HG03039 (cell line): ENCODE data around the gene RAP1A.
"Not testable (repeated sequence)": the region's sequence is repeated elsewhere in the genome, so short reads cannot be mapped to it uniquely, and the experiment has no call there.

ENCODE experiments used
- ATAC-seq: cut with Tn5 transposase; IDR thresholded peaks from one replicate; pipeline ENCODE4 v1.9.1; 2021; ENCODE audit warnings: mild to moderate bottlenecking, moderate library complexity; ENCODE audit not compliant: unreplicated experiment

RAP1A gene

DNA sequence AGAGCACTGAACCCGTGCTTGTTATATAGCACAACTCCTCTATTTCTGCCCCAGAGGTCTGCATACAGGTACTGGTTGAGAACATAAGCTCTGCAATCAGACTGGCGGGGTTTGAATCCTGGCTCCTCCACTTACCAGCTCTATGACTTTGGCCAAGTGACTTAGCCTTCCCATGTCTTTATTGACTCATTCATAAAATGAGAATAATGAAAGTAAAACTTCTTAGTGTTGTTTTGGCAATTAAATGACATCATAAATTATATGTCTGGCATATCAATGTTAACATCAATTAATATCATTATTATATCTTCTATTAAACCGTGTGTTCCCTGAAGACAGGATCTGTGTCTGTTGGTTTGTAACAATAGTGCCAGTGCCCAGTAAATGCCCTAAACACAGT is 115.3 kb downstream of the RAP1A start:
- no peak for ATAC-seq

DNA sequence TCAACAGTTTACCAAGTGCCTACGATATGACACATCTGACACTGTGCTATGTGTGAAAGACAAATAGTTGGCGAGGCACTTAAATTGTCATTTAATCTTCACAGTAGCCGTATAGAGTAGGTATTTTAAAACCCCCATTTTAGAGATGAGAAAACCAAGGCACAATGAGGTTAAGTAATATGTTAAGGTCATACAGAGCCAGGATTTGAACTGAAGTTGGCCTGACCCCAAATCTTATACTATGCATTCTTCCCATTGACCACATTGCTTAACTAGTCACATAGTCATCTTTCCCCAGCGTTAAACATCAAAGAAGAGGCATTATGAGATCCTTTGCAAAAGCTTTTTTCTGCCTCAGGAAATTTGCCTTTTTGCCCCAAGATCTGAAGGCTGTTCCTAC is 115.7 kb downstream of the RAP1A start:
- ATAC-seq: no peak

DNA sequence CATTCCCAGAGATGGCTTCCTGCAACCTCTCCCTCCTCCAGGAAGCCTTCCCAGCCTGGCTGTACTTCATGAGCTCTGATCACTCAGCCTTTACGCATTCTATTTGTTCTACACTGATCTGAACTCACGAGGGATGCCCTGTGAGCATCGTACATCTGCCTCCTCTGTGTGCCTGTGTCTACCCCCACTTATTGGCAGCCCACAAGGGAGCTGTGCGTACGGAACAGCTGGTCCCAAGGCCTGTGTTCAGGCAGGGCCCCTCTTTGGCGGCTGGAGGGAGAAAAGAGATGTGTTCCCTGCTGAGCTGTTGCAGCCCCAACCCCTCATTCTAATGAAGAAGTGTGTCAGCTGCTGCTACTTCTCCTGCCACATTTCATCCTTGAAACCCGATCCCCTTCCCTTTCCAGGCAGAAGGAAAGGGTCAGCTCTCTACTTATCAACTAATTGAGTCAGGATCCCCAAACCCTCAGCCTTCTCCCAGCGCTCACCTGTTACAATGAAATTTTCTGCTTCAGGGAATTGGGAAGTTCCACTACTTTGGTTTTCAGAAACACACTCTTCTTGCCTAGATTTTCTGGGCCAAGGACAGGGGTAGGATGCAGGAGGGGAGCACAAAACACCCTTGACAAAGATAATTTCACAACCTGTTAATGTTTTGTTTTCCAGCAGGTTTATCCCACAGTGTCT is 116.4 kb downstream of the RAP1A start:
- ATAC-seq: no peak

DNA sequence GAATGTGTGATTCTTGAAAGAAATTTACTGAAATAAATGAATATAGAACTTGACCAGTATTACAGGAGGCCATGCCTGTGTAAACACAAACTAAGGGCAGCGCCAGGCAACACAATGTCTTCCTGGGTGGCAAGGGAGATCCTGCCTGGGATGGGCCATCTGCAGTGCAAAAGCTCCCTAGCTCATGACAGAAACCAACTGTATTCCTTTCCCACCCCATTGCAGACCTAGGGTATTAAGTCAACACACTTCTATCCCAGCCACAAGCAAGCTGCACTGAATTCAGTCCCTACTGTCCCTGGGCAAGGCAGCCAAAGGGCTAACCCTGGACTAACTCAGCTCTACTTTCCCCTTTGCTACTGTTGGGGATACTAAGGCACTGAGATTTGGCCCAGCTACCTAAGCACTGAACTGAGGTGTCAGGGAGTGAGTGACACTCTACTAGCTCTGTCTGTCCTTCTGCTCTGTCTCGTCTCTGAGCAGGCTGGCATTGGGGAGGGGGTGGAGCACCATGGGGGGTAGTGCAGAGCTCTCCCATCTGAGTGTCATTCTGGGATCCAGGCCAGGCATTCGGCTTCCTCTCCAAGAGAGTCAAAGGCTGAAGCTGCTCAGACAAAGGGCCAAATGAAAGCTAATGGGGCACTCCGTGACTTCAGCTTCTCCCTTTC is 117.1 kb downstream of the RAP1A start:
- ATAC-seq: no peak

DNA sequence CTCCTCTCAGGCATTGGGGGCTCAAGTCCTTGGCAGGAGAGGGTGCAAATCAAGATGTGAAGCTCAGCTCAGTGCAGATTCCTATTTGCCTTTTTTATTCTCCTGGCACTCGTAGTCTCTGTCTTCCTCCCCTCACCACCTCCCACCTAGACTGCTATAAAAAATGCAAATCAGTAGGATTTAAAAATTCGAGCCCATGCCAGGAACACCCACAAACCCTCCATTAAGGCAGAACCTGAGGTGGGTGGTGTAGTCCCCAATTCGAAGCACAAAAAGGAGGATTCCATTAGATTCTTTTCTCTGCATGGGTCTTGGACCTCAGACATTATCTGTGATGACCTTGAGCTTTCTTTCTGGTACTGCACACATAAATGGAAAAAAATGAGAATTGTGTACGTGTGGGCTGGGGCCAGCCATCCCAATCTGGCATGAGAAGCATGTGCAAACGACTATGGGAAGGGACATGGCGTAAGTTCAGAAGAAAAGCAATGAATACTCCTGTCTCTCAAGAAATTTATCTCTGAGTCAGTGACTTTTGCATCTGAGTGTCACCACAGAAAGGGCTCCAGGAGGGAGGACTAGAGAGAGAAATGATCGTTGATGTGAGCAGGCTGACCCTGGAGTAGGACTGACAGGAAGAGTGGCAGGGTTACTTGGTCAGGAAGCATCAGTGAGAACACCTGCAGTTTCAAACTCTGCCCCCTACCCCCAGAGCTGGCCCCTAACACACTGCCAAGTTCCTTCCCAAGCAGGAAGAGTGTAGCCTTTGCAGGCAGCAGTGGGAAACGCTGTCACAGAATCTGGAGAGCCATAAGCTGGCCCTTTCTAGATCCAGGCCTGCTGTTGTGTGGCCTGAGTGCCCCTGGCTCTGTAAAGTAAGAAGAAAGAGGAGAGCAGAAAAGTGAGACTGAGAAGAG is 117.9 kb downstream of the RAP1A start:
- no peak for ATAC-seq

GRCh38 chr1:111738133-111738435 is 118.5 kb downstream of the RAP1A start:
- no peak for ATAC-seq

DNA sequence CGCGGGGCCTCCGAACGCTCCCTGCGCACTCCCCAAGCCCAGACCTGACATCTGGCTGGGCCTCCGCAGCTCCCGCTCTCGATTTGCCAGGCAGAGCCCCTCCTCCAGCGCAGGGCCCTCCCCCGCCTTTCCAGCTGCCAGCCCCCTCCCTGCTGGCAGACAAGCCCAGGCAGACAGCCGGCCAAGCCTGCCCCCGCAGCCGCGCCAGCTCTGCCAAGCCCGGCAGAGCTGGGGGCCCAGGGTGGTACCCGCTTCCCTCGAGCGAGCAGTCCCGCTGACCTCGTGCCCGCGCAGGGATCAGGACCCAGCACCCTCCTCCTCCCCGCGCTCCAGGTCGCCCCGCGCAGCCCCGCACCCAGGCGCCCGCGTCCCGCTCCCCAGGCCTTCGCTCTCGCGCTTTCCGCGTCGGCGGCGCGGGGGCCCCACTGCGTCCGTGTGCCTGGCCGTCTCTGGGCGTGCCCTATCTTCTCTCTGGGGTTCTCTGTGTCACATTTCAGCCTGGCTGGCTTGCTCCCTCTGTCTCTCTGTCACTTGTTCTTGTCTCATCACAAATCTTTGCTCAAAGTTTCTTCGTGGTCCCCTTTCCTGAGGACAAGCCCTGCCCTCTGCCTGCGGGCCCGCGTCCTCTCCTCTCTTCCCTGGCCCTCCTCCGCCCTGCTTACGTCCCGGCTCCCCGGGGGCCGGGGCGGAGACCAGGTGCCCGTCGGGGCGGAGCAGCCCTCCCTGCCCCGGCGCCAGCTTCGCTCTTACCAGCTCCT is 119.0 kb downstream of the RAP1A start:
- peak; percentile 32 for ATAC-seq

DNA sequence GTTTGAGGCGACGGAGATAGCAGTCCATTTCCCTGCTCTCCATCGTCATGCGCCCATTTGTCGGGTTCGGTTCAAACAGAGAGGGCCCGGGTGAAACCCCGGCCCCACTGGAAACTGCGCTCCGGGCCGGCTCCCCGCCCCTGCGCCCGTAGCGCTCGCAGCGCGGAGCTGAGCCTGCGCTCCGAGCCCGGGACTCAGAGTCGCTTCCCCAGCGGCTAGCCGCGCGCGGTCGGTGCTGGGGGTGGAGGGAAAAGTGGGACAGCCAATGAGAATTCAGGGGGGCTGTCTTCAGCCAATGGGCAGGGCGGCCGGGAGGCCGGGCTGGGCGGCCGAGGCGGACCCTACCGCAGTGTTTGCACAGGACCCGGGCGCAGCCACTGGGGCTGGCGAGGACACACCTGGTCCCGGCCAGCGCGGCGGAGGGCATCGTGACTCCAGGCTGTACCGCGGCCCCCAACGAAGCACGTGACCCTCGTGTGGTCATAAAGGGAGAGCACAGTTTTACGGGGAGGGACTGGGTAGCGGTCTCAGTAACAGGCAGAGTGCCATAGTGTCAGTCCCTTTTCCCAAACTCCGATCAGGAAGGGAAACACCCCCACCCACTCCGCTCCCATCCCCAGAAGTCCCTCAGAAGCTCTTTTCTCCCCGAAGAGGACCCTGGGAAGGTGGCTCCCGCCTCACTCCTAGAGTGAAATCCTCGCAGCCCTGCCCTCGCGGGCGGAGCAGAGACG is 119.8 kb downstream of the RAP1A start, which contains the start of gene INKA2:
INKA2 (minus strand) TSS at position 202 of the 731 bp plus-strand sequence; CDS start at position 49, 153 bp downstream.
- peak; percentile 81 for ATAC-seq

DNA sequence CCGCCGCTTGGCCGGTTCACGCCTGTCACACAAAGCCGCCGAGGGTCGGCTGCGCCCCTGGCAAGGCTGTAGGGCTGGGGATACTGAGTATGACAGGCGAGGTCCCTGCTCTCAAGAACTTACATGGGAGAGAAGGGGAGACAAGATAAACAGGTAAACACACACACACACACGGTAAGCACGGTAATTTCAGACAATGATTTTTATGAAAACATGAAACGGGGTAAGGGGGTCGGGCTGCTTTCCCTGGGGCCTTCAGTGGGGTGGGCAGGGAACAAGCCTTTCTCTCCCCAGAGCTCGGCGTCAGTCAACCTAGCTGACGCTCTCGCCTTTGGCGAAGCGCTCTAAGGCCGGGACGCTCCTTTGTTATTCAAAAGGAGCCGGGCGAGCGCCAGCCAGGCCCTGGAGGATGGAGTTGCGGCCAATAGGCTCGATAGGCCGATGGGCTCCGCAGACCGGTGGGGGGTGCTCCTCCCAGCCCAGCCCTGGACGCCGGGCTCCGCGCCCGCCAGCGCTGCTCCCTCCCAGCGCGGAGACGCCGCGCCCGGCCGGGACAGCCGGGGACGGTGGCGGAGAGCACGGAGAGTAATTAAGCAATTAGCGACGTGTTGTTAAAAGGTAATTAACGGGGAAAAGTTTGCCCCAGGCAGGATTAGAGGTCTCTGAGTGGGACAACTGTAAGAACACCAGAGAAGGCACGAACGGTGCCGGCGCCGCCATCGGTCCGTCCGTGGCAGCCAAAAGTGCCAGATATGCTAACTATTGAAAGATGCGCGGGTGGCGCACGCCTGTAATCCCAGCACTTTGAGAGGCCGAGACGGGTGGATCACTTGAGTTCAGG is 120.6 kb downstream of the RAP1A start:
- ATAC-seq: no peak

- ATAC-seq: not testable (repeated sequence)
These were observed 122.7 kb downstream of the RAP1A start for GRCh38 chr1:111742292-111742691.

DNA sequence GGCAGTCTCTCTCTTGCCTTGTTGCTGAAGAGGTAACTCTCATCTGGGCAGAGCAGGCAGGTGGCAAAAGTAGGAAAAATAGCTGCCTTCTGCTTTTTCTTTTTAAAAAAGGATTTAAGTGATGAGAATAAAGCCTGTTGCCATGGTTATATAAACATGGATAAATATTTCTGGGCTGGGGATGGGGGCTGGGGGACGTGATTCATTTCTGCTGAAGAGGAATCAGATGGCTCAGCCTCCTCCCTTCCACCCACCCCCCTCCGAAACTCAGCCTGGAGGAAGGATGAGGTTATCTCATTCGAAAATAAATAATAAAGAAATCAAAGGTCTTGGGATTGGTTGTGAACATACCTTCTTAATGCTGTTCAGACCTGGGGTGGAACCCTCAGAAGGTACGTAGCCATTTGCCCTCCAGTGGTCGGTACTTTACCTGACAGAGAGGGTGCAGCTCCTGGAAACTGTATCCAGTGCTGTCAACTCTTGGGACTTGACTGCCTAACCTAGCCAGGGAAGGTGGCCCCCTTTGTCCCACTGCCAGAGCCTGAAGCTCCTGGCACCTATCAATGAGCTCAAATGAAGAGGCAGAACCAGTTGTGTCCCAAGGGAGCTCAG is 123.5 kb downstream of the RAP1A start:
- no peak for ATAC-seq

- ATAC-seq: no peak
These were observed 124.1 kb downstream of the RAP1A start for GRCh38 chr1:111743679-111744101.

DNA sequence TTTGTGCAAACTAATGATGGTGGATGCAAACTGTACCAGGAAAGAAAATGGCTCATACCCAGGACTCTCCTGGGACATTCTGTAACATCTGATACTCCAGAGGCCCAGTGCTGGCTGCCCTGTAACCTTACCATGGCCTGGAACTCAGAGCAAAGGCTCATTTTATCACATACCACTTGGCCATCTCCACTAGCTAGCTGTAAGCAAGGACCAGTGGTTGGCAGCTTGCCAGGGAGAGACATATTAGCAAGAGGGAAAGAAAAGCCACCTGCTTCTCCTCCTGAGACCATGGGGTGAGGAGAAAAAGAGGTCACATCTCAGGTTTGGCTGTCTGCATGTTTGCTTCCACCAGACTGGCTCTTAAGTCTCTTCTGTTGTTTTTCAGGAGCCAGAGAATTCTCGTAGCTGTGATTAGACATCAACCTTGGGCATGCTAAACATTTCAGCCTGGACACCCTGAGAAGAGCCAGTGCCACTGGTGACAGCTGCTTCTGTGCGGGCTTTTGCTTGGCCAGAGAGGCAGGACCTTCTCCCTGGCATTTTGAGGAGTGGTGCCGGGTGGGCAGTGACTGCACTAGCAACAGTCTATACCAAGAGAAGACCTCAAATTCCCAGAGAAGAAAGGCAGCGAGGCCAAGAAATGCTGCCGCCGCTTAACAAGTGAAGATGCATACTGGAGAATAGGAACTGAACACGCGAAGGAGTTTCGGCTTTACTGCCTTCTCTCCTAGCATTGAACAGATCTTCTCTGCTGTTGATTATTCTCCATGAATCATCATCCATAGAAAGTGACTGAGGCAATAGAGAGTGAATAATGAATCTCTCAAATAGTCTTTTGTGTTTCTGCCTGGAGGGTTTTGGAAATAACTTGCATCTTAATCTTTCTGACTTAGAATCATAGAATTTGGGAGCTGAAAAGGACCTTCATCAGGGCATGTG is 126.4 kb downstream of the RAP1A start:
- no peak for ATAC-seq

- no peak for ATAC-seq
These were observed 127.0 kb downstream of the RAP1A start for GRCh38 chr1:111746614-111746999.

DNA sequence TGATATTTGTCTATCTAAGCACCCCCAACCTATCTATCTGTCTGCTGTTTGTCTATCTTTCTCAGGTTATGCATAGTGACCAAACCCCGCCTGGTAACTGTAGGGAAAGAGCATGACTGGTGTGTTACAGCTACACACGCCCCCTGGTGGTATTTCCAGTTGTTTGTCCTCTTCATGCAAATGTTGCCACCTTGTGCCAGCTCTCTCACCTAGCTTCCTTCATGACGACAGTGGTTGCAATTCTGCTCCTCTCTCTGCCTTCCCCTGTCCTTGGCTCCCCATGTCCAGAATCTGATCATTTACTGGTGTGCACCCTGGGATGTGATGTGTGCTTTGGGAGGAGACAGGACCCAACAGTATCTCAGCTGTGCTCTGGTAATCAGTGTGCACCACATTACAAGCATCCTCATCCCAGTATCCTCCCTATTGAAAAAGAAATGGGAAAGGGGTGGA is 127.7 kb downstream of the RAP1A start:
- no peak for ATAC-seq

GRCh38 chr1:111747947-111748346 is 128.4 kb downstream of the RAP1A start:
- no peak for ATAC-seq

DNA sequence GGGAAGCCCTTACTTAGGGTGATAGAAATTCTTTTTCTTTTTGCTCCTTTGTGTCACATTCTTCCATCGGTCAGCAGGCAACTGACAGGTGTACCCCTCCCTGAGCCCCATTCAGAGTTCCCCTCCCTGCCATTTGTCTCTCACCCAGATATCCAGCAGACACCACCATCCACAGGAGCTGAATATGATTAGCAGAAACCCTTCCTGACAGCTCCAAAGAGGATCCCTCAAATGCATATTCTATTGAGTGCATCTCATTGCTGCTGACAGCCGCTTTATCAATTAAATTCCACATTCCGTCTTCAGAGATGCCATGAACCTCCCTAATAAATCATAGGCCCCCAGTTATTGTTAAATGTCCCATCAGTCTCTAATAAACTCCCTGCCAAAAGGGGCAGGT is 130.0 kb downstream of the RAP1A start:
- no peak for ATAC-seq

- no peak for ATAC-seq
These were observed 131.3 kb downstream of the RAP1A start for GRCh38 chr1:111750856-111751255.
